Measurements from ENCODE around the gene FANCI. TPM values are rescaled to one million over a fixed set of nuclear protein-coding genes. Genes with fewer than 3 reads are reported as not detected.

Gene FANCI
- total RNA-seq, 1 donor from 2014 or later, result 7.8 TPM

DNA sequence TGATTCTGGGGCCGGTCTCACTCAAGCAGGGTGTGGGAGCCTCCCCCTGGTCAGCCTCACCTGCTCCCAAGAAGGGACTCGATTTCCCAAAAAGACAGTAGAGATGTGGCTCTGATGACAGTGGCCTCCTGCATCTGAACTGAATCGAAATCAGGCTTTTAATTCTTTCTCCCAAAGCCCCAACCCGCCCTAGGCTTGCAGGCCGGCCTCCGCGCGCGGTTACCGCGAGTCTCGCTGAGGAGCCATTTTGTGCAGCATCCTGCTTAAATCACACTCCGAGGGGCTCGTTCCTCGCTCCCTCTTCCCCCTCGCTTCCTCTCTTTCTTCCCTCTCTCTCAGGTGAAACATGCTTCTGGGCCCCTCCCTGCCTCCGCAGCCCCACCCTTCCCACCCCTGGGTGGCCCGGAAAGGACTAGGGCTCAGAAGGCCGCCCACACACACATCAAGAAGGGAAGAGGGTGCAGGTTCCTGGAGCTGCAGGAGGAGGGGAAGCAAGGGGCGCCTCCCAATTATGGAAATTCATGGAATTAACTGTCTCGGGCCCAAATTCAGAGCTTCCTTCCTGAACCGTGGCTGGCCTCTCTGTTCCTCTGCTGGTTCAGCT lies 121.8 kb downstream of the FANCI start:
- DNase-seq (no peak), ATAC-seq (no peak)
- Histone ChIP-seq H3K4me1 (peaks cover 35% of the 10 kb centered on the region), H3K27me3 (ENCODE audit: low read depth) (peaks cover 100% of the 10 kb centered on the region), H3K9me3 (no peaks in the 10 kb centered on the region), H3K27ac (no peak overlapping the region), H3K4me3 (no peak overlapping the region), H3K36me3 (no peaks in the 10 kb centered on the region)
- intact Hi-C loops (cut with DNase I), result loop anchor here (10.0 kb wide), 1 partner anchor 69 kb away; no protein-coding TSS in a partner anchor
- TF ChIP-seq, protein P1, sequence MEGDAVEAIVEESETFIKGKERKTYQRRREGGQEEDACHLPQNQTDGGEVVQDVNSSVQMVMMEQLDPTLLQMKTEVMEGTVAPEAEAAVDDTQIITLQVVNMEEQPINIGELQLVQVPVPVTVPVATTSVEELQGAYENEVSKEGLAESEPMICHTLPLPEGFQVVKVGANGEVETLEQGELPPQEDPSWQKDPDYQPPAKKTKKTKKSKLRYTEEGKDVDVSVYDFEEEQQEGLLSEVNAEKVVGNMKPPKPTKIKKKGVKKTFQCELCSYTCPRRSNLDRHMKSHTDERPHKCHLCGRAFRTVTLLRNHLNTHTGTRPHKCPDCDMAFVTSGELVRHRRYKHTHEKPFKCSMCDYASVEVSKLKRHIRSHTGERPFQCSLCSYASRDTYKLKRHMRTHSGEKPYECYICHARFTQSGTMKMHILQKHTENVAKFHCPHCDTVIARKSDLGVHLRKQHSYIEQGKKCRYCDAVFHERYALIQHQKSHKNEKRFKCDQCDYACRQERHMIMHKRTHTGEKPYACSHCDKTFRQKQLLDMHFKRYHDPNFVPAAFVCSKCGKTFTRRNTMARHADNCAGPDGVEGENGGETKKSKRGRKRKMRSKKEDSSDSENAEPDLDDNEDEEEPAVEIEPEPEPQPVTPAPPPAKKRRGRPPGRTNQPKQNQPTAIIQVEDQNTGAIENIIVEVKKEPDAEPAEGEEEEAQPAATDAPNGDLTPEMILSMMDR (IDR thresholded peaks at IDR 0.05), result no peak

Small RNA genes within 50 kb of the gene (microRNA-seq; reads per million reads assigned to microRNA genes)
- not detected for gene MIR6766 (ENCODE audit: borderline number of aligned reads)

Other genes starting within 250 kb of the FANCI start
- 202 TPM for gene ABHD2, start 155.5 kb upstream of the FANCI start, total RNA-seq
- gene RLBP1, start 22.4 kb upstream of the FANCI start, total RNA-seq, result not detected
- gene POLG, start 90.8 kb downstream of the FANCI start, total RNA-seq, result 58.2 TPM

All from lower lobe of right lung (tissue), 2 donors.